ENCODE data around the gene SPEN. TPM values are rescaled to one million over a fixed set of nuclear protein-coding genes. Genes with fewer than 3 reads are reported as not detected.

SPEN gene
- total and polyA plus RNA-seq, 2 donors: 11.4 to 16.3 TPM

GRCh38 chr1:15962671-15963362, 115.3 kb downstream of the SPEN start:
- Histone ChIP-seq H3K4me3 (ENCODE audit: low read length in 2 of 2) (no peak overlapping the region), H3K27ac (ENCODE audit: low read depth in 1 of 2, low read length in 1 of 2) (no peak overlapping the region), H3K36me3 (ENCODE audit: control insufficient read depth in 2 of 2, insufficient read depth in 2 of 2, low read length in 1 of 2) (peaks cover 8 to 11% of the 10 kb centered on the region in 2 donors), H3K9me3 (ENCODE audit: control insufficient read depth in 2 of 2, insufficient read depth in 1 of 2, low read length in 1 of 2) (no peaks in the 10 kb centered on the region), H3K4me1 (ENCODE audit: control insufficient read depth in 2 of 2, insufficient read depth in 2 of 2, low read length in 2 of 2) (peaks cover 0 to 10% of the 10 kb centered on the region in 2 donors), H3K27me3 (ENCODE audit: control insufficient read depth in 2 of 2, insufficient read depth in 1 of 2, low read length in 1 of 2) (no peaks in the 10 kb centered on the region)
- 98% methylated on average over 8 of the region's 8 CpGs for WGBS
- DNase-seq (ENCODE audit: low read depth in 6 of 9, low spot score in 9 of 9): no peak

- Histone ChIP-seq H3K27ac (ENCODE audit: low read depth in 1 of 2, low read length in 1 of 2) (no peak overlapping the region), H3K27me3 (ENCODE audit: control insufficient read depth in 2 of 2, insufficient read depth in 1 of 2, low read length in 1 of 2) (no peaks in the 10 kb centered on the region), H3K4me1 (ENCODE audit: control insufficient read depth in 2 of 2, insufficient read depth in 2 of 2, low read length in 2 of 2) (peaks cover 0 to 10% of the 10 kb centered on the region in 2 donors), H3K36me3 (ENCODE audit: control insufficient read depth in 2 of 2, insufficient read depth in 2 of 2, low read length in 1 of 2) (peaks cover 8 to 11% of the 10 kb centered on the region in 2 donors), H3K4me3 (ENCODE audit: low read length in 2 of 2) (no peak overlapping the region), H3K9me3 (ENCODE audit: control insufficient read depth in 2 of 2, insufficient read depth in 1 of 2, low read length in 1 of 2) (peaks cover 0 to under 1% of the 10 kb centered on the region in 2 donors)
- no peak for DNase-seq (ENCODE audit: low read depth in 6 of 9, low spot score in 9 of 9)
These were observed 116.0 kb downstream of the SPEN start for GRCh38 chr1:15963363-15963967.

- peaks cover 0 to 7% of the 10 kb centered on the region in 2 donors for H3K9me3 ChIP-seq (ENCODE audit: control insufficient read depth in 2 of 2, insufficient read depth in 1 of 2, low read length in 1 of 2)
- peaks cover 0 to 10% of the 10 kb centered on the region in 2 donors for H3K4me1 ChIP-seq (ENCODE audit: control insufficient read depth in 2 of 2, insufficient read depth in 2 of 2, low read length in 2 of 2)
- H3K4me3 ChIP-seq (ENCODE audit: low read length in 2 of 2): no peak overlapping the region
- H3K36me3 ChIP-seq (ENCODE audit: control insufficient read depth in 2 of 2, insufficient read depth in 2 of 2, low read length in 1 of 2): peaks cover 11 to 17% of the 10 kb centered on the region in 2 donors
- no peak overlapping the region for H3K27ac ChIP-seq (ENCODE audit: low read depth in 1 of 2, low read length in 1 of 2)
- WGBS: 93% methylated on average over 10 of the region's 10 CpGs
- no peaks in the 10 kb centered on the region for H3K27me3 ChIP-seq (ENCODE audit: control insufficient read depth in 2 of 2, insufficient read depth in 1 of 2, low read length in 1 of 2)
- no peak for DNase-seq (ENCODE audit: low read depth in 6 of 9, low spot score in 9 of 9)
These were observed 116.6 kb downstream of the SPEN start for GRCh38 chr1:15963968-15964648.

GRCh38 chr1:15965228-15965767, 117.8 kb downstream of the SPEN start:
- 93% methylated on average over 7 of the region's 7 CpGs for WGBS
- peaks cover 0 to 12% of the 10 kb centered on the region in 2 donors for H3K9me3 ChIP-seq (ENCODE audit: control insufficient read depth in 2 of 2, insufficient read depth in 1 of 2, low read length in 1 of 2)
- H3K36me3 ChIP-seq (ENCODE audit: control insufficient read depth in 2 of 2, insufficient read depth in 2 of 2, low read length in 1 of 2): peaks cover 19 to 25% of the 10 kb centered on the region in 2 donors
- no peak for DNase-seq (ENCODE audit: low read depth in 6 of 9, low spot score in 9 of 9)
- no peak overlapping the region for H3K4me3 ChIP-seq (ENCODE audit: low read length in 2 of 2)
- H3K27me3 ChIP-seq (ENCODE audit: control insufficient read depth in 2 of 2, insufficient read depth in 1 of 2, low read length in 1 of 2): no peaks in the 10 kb centered on the region
- no peak overlapping the region for H3K27ac ChIP-seq (ENCODE audit: low read depth in 1 of 2, low read length in 1 of 2)
- peaks cover 0 to 10% of the 10 kb centered on the region in 2 donors for H3K4me1 ChIP-seq (ENCODE audit: control insufficient read depth in 2 of 2, insufficient read depth in 2 of 2, low read length in 2 of 2)

GRCh38 chr1:15966081-15966955, 118.8 kb downstream of the SPEN start:
- Histone ChIP-seq H3K4me1 (ENCODE audit: control insufficient read depth in 2 of 2, insufficient read depth in 2 of 2, low read length in 2 of 2) (peaks cover 0 to 10% of the 10 kb centered on the region in 2 donors), H3K9me3 (ENCODE audit: control insufficient read depth in 2 of 2, insufficient read depth in 1 of 2, low read length in 1 of 2) (peaks cover 0 to 12% of the 10 kb centered on the region in 2 donors), H3K27ac (ENCODE audit: low read depth in 1 of 2, low read length in 1 of 2) (peak overlapping the region in 1 of 2 donors; percentile 37), H3K36me3 (ENCODE audit: control insufficient read depth in 2 of 2, insufficient read depth in 2 of 2, low read length in 1 of 2) (peaks cover 19 to 28% of the 10 kb centered on the region in 2 donors), H3K4me3 (ENCODE audit: low read length in 2 of 2) (no peak overlapping the region), H3K27me3 (ENCODE audit: control insufficient read depth in 2 of 2, insufficient read depth in 1 of 2, low read length in 1 of 2) (no peaks in the 10 kb centered on the region)
- DNase-seq (ENCODE audit: low read depth in 6 of 9, low spot score in 9 of 9): no peak
- WGBS: 83% methylated on average over 18 of the region's 18 CpGs

- H3K36me3 ChIP-seq (ENCODE audit: control insufficient read depth in 2 of 2, insufficient read depth in 2 of 2, low read length in 1 of 2): peaks cover 17 to 30% of the 10 kb centered on the region in 2 donors
- H3K9me3 ChIP-seq (ENCODE audit: control insufficient read depth in 2 of 2, insufficient read depth in 1 of 2, low read length in 1 of 2): peaks cover 0 to 12% of the 10 kb centered on the region in 2 donors
- no peak overlapping the region for H3K4me3 ChIP-seq (ENCODE audit: low read length in 2 of 2)
- no peak overlapping the region for H3K27ac ChIP-seq (ENCODE audit: low read depth in 1 of 2, low read length in 1 of 2)
- H3K27me3 ChIP-seq (ENCODE audit: control insufficient read depth in 2 of 2, insufficient read depth in 1 of 2, low read length in 1 of 2): no peaks in the 10 kb centered on the region
- no peak for DNase-seq (ENCODE audit: low read depth in 6 of 9, low spot score in 9 of 9)
- H3K4me1 ChIP-seq (ENCODE audit: control insufficient read depth in 2 of 2, insufficient read depth in 2 of 2, low read length in 2 of 2): peaks cover 0 to 10% of the 10 kb centered on the region in 2 donors
- WGBS: over 99% methylated on average over 6 of the region's 6 CpGs
These were observed 119.4 kb downstream of the SPEN start for GRCh38 chr1:15966956-15967344.

- Histone ChIP-seq H3K27ac (ENCODE audit: low read depth in 1 of 2, low read length in 1 of 2) (no peak overlapping the region), H3K27me3 (ENCODE audit: control insufficient read depth in 2 of 2, insufficient read depth in 1 of 2, low read length in 1 of 2) (no peaks in the 10 kb centered on the region), H3K36me3 (ENCODE audit: control insufficient read depth in 2 of 2, insufficient read depth in 2 of 2, low read length in 1 of 2) (peaks cover 23 to 38% of the 10 kb centered on the region in 2 donors), H3K9me3 (ENCODE audit: control insufficient read depth in 2 of 2, insufficient read depth in 1 of 2, low read length in 1 of 2) (peaks cover 0 to 12% of the 10 kb centered on the region in 2 donors), H3K4me1 (ENCODE audit: control insufficient read depth in 2 of 2, insufficient read depth in 2 of 2, low read length in 2 of 2) (peaks cover 0 to 7% of the 10 kb centered on the region in 2 donors), H3K4me3 (ENCODE audit: low read length in 2 of 2) (no peak overlapping the region)
- no peak for DNase-seq (ENCODE audit: low read depth in 6 of 9, low spot score in 9 of 9)
- WGBS: 98% methylated on average over 5 of the region's 5 CpGs
These were observed 120.7 kb downstream of the SPEN start for GRCh38 chr1:15968172-15968571.

GRCh38 chr1:15969321-15969880, 121.9 kb downstream of the SPEN start:
- WGBS: over 99% methylated on average over 13 of the region's 13 CpGs
- H3K36me3 ChIP-seq (ENCODE audit: control insufficient read depth in 2 of 2, insufficient read depth in 2 of 2, low read length in 1 of 2): peaks cover 23 to 40% of the 10 kb centered on the region in 2 donors
- no peak overlapping the region for H3K27ac ChIP-seq (ENCODE audit: low read depth in 1 of 2, low read length in 1 of 2)

More at GRCh38 chr1:15969321-15969880, 121.9 kb downstream of the SPEN start:
- H3K9me3 ChIP-seq (ENCODE audit: control insufficient read depth in 2 of 2, insufficient read depth in 1 of 2, low read length in 1 of 2): peaks cover 0 to 12% of the 10 kb centered on the region in 2 donors
- no peaks in the 10 kb centered on the region for H3K27me3 ChIP-seq (ENCODE audit: control insufficient read depth in 2 of 2, insufficient read depth in 1 of 2, low read length in 1 of 2)
- DNase-seq (ENCODE audit: low read depth in 6 of 9, low spot score in 9 of 9): no peak
- no peak overlapping the region for H3K4me3 ChIP-seq (ENCODE audit: low read length in 2 of 2)
- peaks cover 0 to 11% of the 10 kb centered on the region in 2 donors for H3K4me1 ChIP-seq (ENCODE audit: control insufficient read depth in 2 of 2, insufficient read depth in 2 of 2, low read length in 2 of 2)
